ENCODE data around the gene CACNG3.
A peak's percentile ranks its signal among the peaks of the same experiment; 100 is the strongest.
"Not testable (repeated sequence)": the region's sequence is repeated elsewhere in the genome, so short reads cannot be mapped to it uniquely, and the experiment has no call there.

CACNG3 gene

GRCh38 chr16:24255456-24256371, at the start of gene CACNG3:
Gene CACNG3, plus strand, starts transcription at chr16:24256335. Its CDS starts 420 bp downstream, at chr16:24256755.
- DNase-seq = peak in 44 of 56 donors; percentile 7 to 70 (median 33)

- no peak for DNase-seq
Observed at GRCh38 chr16:24206926-24207325, 49.2 kb upstream of the CACNG3 start.

- DNase-seq = peak in 55 of 56 donors; percentile 5 to 89 (median 50)
Observed at GRCh38 chr16:24208710-24209109, 47.4 kb upstream of the CACNG3 start.

GRCh38 chr16:24214992-24215391, 41.1 kb upstream of the CACNG3 start:
- DNase-seq = no peak

GRCh38 chr16:24216961-24217360, 39.2 kb upstream of the CACNG3 start:
- DNase-seq = no peak

- no peak for DNase-seq
Observed at GRCh38 chr16:24217461-24217860, 38.7 kb upstream of the CACNG3 start.

GRCh38 chr16:24218299-24218698, 37.8 kb upstream of the CACNG3 start:
- DNase-seq = no peak

- no peak for DNase-seq
Observed at GRCh38 chr16:24221219-24221618, 34.9 kb upstream of the CACNG3 start.

GRCh38 chr16:24228514-24228913, 27.6 kb upstream of the CACNG3 start:
- peak in 4 of 56 donors; percentile 1 to 4 (median 2) for DNase-seq

GRCh38 chr16:24232936-24233335, 23.2 kb upstream of the CACNG3 start:
- DNase-seq = no peak

GRCh38 chr16:24234737-24235136, 21.4 kb upstream of the CACNG3 start:
- DNase-seq = no peak

- DNase-seq = peak in 3 of 56 donors; percentile 1 to 4 (median 2)
Observed at GRCh38 chr16:24235806-24236205, 20.3 kb upstream of the CACNG3 start.

- not testable (repeated sequence) for DNase-seq
Observed at GRCh38 chr16:24238846-24239245, 17.3 kb upstream of the CACNG3 start.

- no peak for DNase-seq
Observed at GRCh38 chr16:24246911-24247607, 9.1 kb upstream of the CACNG3 start.

- DNase-seq = peak in 33 of 56 donors; percentile 1 to 66 (median 19)
Observed at GRCh38 chr16:24253192-24253591, 2.9 kb upstream of the CACNG3 start.

GRCh38 chr16:24257958-24258357, 1.8 kb downstream of the CACNG3 start:
- peak in 24 of 56 donors; percentile 1 to 52 (median 16) for DNase-seq

- no peak for DNase-seq
Observed at GRCh38 chr16:24258791-24259190, 2.7 kb downstream of the CACNG3 start.

GRCh38 chr16:24262816-24263215, 6.7 kb downstream of the CACNG3 start:
- DNase-seq = no peak

- no peak for DNase-seq
Observed at GRCh38 chr16:24270721-24271442, 14.7 kb downstream of the CACNG3 start.

GRCh38 chr16:24272379-24272778, 16.2 kb downstream of the CACNG3 start:
- DNase-seq = no peak

GRCh38 chr16:24273508-24274182, 17.5 kb downstream of the CACNG3 start:
- peak in 1 of 56 donors; percentile 7 for DNase-seq

Measured in amygdala (tissue), 56 donors.